HG02588 (cell line): Measurements from ENCODE around the gene EIF2D.

ENCODE experiments used
- ATAC-seq: cut with Tn5 transposase; IDR thresholded peaks from one replicate; pipeline ENCODE4 v1.9.1; 2021; ENCODE audit warnings: mild to moderate bottlenecking, moderate library complexity; ENCODE audit not compliant: unreplicated experiment

Gene EIF2D

DNA sequence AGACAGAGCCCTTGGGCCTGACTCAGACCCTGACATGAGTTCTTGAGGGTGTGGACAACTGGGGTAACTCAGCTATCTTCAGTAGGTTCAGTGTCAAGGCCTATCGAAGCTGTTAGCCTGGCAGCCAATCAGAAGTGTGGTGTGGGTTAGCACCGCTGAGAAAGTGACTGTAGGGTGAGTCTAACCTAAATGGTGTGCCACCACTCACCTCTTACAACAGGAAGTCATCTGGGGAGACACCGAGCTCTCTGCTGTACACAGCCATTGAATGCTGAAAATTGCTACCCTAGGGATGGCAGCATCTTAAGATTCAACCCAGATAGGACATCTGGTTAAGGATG lies 60.3 kb downstream of the EIF2D start:
- ATAC-seq, result no peak

DNA sequence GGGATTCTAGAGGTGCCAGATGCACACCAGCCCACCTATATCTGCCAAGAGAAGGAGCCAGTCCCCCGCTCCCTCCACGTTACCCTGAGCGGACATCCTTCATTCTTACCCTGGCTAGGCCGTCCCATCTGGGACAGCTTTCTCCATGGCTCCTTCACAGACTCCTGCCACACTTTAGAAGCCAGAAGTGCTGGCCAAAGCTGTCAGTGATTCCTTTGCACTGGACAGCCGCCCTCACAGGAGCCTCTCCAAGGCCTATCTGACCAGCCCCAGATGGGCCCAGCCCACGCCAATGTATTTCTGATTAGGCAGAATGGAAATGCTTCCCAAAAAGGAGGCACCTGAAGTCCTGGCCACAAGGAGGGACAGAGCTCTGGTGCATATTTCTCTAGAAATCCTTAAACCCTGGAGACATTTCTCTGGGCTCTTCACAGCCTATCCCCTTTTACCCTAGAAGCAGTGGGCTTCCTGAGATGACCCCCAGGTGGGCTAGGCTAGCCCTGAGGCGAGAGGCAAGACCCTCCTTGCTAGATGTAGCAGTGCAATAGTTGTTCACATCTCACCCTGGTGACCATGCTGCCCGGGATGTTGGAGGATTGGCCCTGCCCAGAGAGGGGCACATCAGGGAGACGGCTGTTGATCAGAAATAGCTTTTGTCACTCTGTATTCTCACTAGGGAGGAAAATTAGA lies 60.8 kb downstream of the EIF2D start:
- no peak for ATAC-seq

DNA sequence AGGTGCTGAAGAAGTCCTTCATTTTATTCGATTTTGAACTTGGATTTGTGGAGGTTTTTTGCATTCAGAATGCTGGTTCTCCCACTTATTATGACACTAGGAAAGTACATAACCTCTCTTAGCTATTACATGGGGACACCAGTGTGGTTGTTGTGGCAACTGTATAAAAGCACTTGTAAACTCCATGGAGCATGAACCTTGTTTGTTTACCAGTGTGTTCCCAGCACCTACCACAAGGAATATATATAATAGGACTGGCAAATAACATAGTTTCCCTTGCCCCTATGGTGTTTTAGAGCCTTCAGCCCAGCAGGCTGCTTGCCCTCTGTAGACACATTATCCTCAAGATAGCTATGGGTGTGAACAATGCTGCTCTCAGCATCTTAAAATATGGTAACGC lies 61.8 kb downstream of the EIF2D start:
- ATAC-seq, result no peak

DNA sequence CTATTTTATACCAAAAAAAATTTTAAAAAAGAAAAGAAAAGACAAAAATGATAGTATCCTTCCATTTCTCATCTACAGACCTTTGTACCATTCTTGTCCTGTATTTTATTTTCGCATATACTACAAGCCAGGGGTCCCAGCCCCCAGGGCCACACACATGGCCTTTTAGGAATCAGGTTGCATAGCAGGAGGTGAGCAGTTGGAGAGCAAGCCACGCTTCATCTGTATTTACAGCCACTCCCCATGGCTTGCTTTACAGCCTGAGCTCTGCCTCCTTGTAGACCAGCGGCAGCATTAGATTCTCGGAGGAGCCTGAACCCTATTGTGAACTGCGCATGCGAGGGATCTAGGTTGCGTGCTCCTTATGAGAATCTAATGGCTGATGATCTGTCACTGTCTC lies 65.2 kb downstream of the EIF2D start:
- ATAC-seq, result no peak

DNA sequence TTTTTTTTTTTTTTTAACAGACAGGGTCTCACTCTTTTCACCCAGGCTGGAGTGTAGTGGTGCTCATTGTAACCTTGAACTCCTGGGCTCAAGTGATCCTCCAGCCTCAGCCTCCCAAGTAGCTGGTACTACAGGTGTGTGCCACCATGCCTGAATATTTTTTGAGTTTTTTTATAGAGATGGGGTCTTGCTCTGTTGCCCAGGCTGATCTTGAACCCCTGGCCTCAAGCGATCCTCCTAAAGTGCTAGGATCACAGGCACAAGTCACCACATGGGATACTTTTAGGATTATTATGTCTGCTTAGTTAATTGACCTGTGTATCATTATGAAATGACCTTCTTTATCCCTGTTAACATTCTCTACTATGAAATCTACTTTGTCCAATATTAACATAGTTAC lies 66.9 kb downstream of the EIF2D start:
- no peak for ATAC-seq

DNA sequence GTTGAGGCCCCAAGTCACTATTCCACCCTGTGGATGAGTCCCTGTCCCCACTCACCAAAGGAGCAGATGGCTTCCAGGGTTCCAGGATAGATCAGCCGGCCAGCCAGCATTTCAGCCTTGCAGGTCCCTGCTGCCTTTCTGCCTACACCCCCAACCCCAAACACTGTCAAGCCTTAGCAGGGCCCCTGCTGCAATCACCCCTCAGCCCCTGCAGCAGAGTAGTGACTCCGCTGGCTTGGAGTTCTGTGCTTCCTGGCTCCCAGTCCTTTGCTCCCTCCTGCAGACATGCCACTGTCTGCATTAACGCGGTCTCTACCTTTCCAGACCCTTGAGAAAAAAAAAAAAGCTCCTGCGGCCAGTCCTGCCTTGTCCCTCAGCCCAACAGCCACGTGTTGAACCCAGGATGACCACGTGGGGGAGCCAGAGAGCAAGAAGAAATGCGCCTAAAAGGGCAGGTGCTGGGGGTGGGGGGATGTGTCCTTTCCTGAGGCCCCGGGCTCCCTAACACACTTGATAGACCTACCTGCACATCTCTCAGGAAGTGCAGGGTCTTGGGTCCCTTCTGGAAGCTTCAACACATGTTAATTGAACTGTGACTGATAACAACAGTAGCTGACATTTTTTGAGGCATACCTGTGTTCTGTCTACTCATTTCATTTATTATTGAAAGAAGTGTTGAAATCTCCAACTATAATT lies 67.6 kb downstream of the EIF2D start:
- ATAC-seq, result peak; percentile 47
